ENCODE measurements around the gene SND1. TPM values are rescaled to one million over a fixed set of nuclear protein-coding genes. Genes with fewer than 3 reads are reported as not detected.

SND1 gene
- total RNA-seq, 1 experiment from 2014 or later: 139 TPM

DNA sequence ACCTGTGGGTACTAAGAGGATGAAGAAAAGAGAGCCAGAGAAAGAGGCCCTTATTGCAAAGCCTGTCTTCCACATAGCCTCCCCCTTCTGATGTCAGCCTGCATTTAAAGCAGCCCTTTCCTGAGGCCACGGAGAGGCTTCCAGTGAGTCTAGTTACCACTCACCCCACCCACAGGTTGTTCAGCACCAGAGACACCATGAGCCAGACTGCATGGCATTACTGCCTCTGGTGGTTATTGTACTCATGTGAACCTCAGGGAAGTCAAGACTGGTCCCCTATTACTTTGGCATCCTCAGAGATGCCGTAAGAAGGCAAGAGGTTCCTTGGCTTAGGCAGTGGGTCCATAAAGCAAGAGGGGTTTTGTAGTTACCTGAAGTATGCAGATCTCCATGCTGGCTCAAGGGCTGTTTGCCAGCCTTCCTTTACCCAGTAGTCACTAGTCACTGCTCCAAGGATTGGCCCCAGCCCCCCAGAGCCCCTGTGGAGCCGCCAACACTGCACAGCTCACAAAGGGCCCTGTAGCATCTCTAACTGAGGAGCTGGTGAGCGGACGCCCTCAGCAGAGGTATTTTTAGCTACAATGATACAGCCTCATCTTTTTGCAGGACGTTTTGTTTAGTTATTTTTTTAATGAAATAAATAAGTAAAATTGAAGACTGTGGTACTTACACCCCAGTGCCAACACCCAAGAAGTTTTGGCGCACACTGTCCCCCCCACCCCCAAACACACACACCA is 358.6 kb downstream of the SND1 start:
- no peaks in the 10 kb centered on the region for H3K9me3 ChIP-seq (ENCODE audit: low read length)
- ChIA-PET POLR2A (ENCODE audit: unreplicated experiment) (no interaction called here), CTCF (no interaction called here)
- peaks cover 5% of the 10 kb centered on the region for H3K36me3 ChIP-seq (ENCODE audit: low read depth, low read length)
- H3K9ac ChIP-seq (ENCODE audit: low read length): no peak overlapping the region
- no peaks in the 10 kb centered on the region for H4K20me1 ChIP-seq (ENCODE audit: low read length)
- H3K27me3 ChIP-seq (ENCODE audit: low read length): no peaks in the 10 kb centered on the region
- H3K4me2 ChIP-seq (ENCODE audit: low read length): no peak overlapping the region
- H3K27ac ChIP-seq (ENCODE audit: low read length): no peak overlapping the region
- no peak overlapping the region for H3K4me3 ChIP-seq (ENCODE audit: low read length)
- no peaks in the 10 kb centered on the region for H3K79me2 ChIP-seq (ENCODE audit: low read length)
- H3K9me2 ChIP-seq (replicated peaks; ENCODE audit: low read length): no peaks in the 10 kb centered on the region
- TF ChIP-seq, protein P1, sequence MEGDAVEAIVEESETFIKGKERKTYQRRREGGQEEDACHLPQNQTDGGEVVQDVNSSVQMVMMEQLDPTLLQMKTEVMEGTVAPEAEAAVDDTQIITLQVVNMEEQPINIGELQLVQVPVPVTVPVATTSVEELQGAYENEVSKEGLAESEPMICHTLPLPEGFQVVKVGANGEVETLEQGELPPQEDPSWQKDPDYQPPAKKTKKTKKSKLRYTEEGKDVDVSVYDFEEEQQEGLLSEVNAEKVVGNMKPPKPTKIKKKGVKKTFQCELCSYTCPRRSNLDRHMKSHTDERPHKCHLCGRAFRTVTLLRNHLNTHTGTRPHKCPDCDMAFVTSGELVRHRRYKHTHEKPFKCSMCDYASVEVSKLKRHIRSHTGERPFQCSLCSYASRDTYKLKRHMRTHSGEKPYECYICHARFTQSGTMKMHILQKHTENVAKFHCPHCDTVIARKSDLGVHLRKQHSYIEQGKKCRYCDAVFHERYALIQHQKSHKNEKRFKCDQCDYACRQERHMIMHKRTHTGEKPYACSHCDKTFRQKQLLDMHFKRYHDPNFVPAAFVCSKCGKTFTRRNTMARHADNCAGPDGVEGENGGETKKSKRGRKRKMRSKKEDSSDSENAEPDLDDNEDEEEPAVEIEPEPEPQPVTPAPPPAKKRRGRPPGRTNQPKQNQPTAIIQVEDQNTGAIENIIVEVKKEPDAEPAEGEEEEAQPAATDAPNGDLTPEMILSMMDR (conservative IDR thresholded peaks at IDR 0.05; ENCODE audit: low read depth, low read length): 0 out of 2 replicates have a peak, but pooled peaks have one; percentile 21
- TF ChIP-seq EZH2 (IDR thresholded peaks at IDR 0.05; ENCODE audit: low read length, unreplicated experiment): no peak
- H2AFZ ChIP-seq (ENCODE audit: low read length): no peak overlapping the region
- no TSS peak for BruUV-seq (replicated peaks)
- H3F3A ChIP-seq (ENCODE audit: low read length, unreplicated experiment): no peaks in the 10 kb centered on the region
- intact Hi-C loops (cut with micrococcal nuclease): no loop called here
- H3K4me1 ChIP-seq (ENCODE audit: insufficient read depth, low read length): no peaks in the 10 kb centered on the region
- no peak for DNase-seq
- ATAC-seq: peak; percentile 36; the same call in 1 of the 2 replicates

DNA sequence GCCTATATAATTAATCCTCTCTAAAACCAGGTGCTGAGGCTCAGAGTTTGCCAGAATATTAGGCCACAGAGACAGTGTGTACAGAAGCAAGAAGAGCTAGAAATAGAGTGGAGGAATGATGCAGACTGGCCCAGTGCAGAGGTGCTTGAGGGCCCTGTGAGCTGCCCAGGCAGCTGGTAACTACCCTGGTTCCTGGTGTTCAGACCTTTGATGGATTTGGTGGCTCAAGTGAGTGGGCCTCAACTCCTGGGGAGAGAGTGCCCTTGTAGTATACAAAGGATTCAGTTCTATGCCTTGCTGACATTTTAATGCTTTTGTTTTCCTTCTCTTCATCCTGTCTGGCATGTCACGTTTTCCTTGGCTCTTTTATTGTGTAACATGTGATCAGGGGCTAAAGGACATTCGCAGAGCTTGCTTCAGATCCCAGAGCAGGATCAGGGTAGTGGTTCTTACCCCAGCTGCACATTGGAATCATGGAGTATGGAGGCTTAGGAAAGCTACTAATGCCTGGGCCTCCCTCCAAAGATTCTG is 359.2 kb downstream of the SND1 start:
- ChIA-PET CTCF (no interaction called here), POLR2A (ENCODE audit: unreplicated experiment) (no interaction called here)
- Histone ChIP-seq H2AFZ (ENCODE audit: low read length) (no peak overlapping the region), H3K4me1 (ENCODE audit: insufficient read depth, low read length) (no peaks in the 10 kb centered on the region), H3K9ac (ENCODE audit: low read length) (no peak overlapping the region), H3K4me2 (ENCODE audit: low read length) (no peak overlapping the region), H3K27me3 (ENCODE audit: low read length) (no peaks in the 10 kb centered on the region), H3K36me3 (ENCODE audit: low read depth, low read length) (peaks cover 5% of the 10 kb centered on the region), H4K20me1 (ENCODE audit: low read length) (no peaks in the 10 kb centered on the region), H3K4me3 (ENCODE audit: low read length) (no peak overlapping the region), H3K9me3 (ENCODE audit: low read length) (no peaks in the 10 kb centered on the region), H3K79me2 (ENCODE audit: low read length) (no peaks in the 10 kb centered on the region), H3K9me2 (replicated peaks; ENCODE audit: low read length) (no peaks in the 10 kb centered on the region), H3K27ac (ENCODE audit: low read length) (no peak overlapping the region), H3F3A (ENCODE audit: low read length, unreplicated experiment) (no peaks in the 10 kb centered on the region)
- intact Hi-C loops (cut with micrococcal nuclease): no loop called here
- DNase-seq (no peak), ATAC-seq (no peak)
- TF ChIP-seq, protein P1 (conservative IDR thresholded peaks at IDR 0.05; ENCODE audit: low read depth, low read length): no peak
- TF ChIP-seq EZH2phosphoT487 (IDR thresholded peaks at IDR 0.05; ENCODE audit: borderline replicate concordance, low read length) (no peak), EZH2 (IDR thresholded peaks at IDR 0.05; ENCODE audit: low read length, unreplicated experiment) (no peak)
- BruUV-seq (replicated peaks): no TSS peak

DNA sequence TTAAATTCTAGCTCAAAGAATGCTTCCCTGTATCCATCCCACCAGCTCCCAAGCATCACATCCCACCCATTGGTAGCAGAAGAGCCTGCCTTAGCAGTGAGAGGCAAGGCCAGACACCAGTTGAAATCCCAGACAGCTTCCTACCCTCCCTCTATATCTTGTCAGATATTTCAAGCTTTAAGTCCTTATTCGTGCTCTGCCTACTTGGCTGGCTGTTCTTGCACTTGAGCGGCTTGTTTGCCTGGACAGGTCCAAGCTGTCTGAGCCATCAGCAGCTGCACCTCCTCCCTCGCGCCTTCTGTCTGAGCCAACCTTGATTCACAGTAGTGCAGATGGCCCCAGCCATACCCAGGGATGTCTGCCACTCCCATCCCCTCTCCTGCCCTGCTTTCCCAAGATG is 362.8 kb downstream of the SND1 start:
- ChIA-PET POLR2A (ENCODE audit: unreplicated experiment) (no interaction called here), CTCF (interaction anchor here (0.6 kb wide), 1 partner anchor 457 kb away, joined by 4 read pairs; no protein-coding TSS in a partner anchor)
- H3K9me2 ChIP-seq (replicated peaks; ENCODE audit: low read length): no peaks in the 10 kb centered on the region
- no peaks in the 10 kb centered on the region for H3K9me3 ChIP-seq (ENCODE audit: low read length)
- no TSS peak for BruUV-seq (replicated peaks)
- ATAC-seq (no peak), DNase-seq (no peak)
- no peak overlapping the region for H3K9ac ChIP-seq (ENCODE audit: low read length)
- H2AFZ ChIP-seq (ENCODE audit: low read length): no peak overlapping the region
- intact Hi-C loops (cut with micrococcal nuclease): no loop called here
- peaks cover 6% of the 10 kb centered on the region for H3K4me1 ChIP-seq (ENCODE audit: insufficient read depth, low read length)
- no peak overlapping the region for H3K4me3 ChIP-seq (ENCODE audit: low read length)
- TF ChIP-seq, protein P1 (conservative IDR thresholded peaks at IDR 0.05; ENCODE audit: low read depth, low read length): no peak
- TF ChIP-seq EZH2 (IDR thresholded peaks at IDR 0.05; ENCODE audit: low read length, unreplicated experiment) (no peak), EZH2phosphoT487 (IDR thresholded peaks at IDR 0.05; ENCODE audit: borderline replicate concordance, low read length) (no peak)
- H4K20me1 ChIP-seq (ENCODE audit: low read length): no peaks in the 10 kb centered on the region
- H3F3A ChIP-seq (ENCODE audit: low read length, unreplicated experiment): no peaks in the 10 kb centered on the region
- no peaks in the 10 kb centered on the region for H3K79me2 ChIP-seq (ENCODE audit: low read length)
- no peaks in the 10 kb centered on the region for H3K27me3 ChIP-seq (ENCODE audit: low read length)
- no peak overlapping the region for H3K4me2 ChIP-seq (ENCODE audit: low read length)
- H3K36me3 ChIP-seq (ENCODE audit: low read depth, low read length): peaks cover 5% of the 10 kb centered on the region
- H3K27ac ChIP-seq (ENCODE audit: low read length): no peak overlapping the region

All from PC-3 (cell line).